Ovary (tissue), 9 donors: Measurements from ENCODE around the gene MPZ. TPM values are rescaled to one million over a fixed set of nuclear protein-coding genes. Genes with fewer than 3 reads are reported as not detected.

Experiments
- DNase-seq, 5 donors: peaks; one replicate each; pipeline ENCODE4 v3.0.0-alpha.2; 2019 to 2020
- H3K27ac ChIP-seq, 2 donors: fragments of 200-600 bp; one replicate each; pipeline versions ENCODE4 v1.5.1 to v1.8.0; 2019 to 2022
- H3K27me3 ChIP-seq: fragments of 200-600 bp; one replicate; pipeline ENCODE4 v1.8.0; 2022
- H3K36me3 ChIP-seq: fragments of 200-600 bp; sonication (generic); one replicate; pipeline ENCODE4 v1.5.1; 2019
- H3K4me1 ChIP-seq: one replicate; pipeline ENCODE4 v1.8.1; 2013; ENCODE audit warnings: mild to moderate bottlenecking, moderate library complexity; ENCODE audit not compliant: insufficient read depth
- H3K4me3 ChIP-seq: fragments of 200-600 bp; sonication (generic); one replicate; pipeline ENCODE4 v1.5.1; 2017
- H3K9me3 ChIP-seq, 2 donors: fragments of 200-600 bp in 1 of 2; sonication (generic) in 1 of 2; one replicate each; pipeline versions ENCODE4 v1.5.1 to v1.8.1; 2013 to 2019; ENCODE audit warnings: mild to moderate bottlenecking in 1 of 2, moderate library complexity in 1 of 2
- EP300 ChIP-seq: sonication (generic); formaldehyde crosslinking; IDR thresholded peaks from one replicate; pipeline ENCODE4 v1.6.1; 2017; ENCODE audit warnings: antibody characterized with exemption
- POLR2A ChIP-seq: fragments of 450-650 bp; IDR thresholded peaks from one replicate; pipeline ENCODE4 v1.6.1; 2017; ENCODE audit warnings: antibody characterized with exemption, mild to moderate bottlenecking, moderate library complexity
- WGBS, 3 donors: extraction: QIAGEN DNeasy Blood & Tissue Kit in 1 of 3; methylation state at CpG; one replicate each; pipeline versions ENCODE4 v1.1.5 to v1.1.7; 2013 to 2017; 5-methylcytosine and 5-hydroxymethylcytosine counted together
- intact Hi-C, 4 donors: fragments of 100-400 bp; cut with DNase I; formaldehyde crosslinking; loops; one replicate each; pipeline versions ENCODE4 v1.11.0 to v1.15.1; 2022 to 2023
- polyA plus RNA-seq, 2 donors: library from polyadenylated mRNA; stranded (reverse); fragments of 200-250 nt in 1 of 2; fragments of 350-450 nt in 1 of 2; fragmentation: Illumina TruSeq in 1 of 2; extraction: RNeasy Lipid Tissue Mini Kit (QIAGEN cat#74804) in 1 of 2; gene quantifications; one replicate each; pipeline ENCODE4 v1.2.3, GENCODE V29; 2013 to 2014
- total RNA-seq, 7 donors: library from RNA; depleted of rRNA in 2 of 7; stranded (reverse); fragments of >200 nt in 2 of 7; fragmentation: NEBNext Ultra II Directional in 3 of 7; extraction: Animal tissue kit (Norgen Biotek cat#: 25700) in 3 of 7; gene quantifications; one replicate each; pipeline versions ENCODE4 v1.1.0 to v1.2.4, GENCODE V29; 2016 to 2023
- TF ChIP-seq, protein P1 (sequence below), 3 donors: fragments of 450-650 bp in 2 of 3; fragments of 200-600 bp in 1 of 3; IDR thresholded peaks; one replicate each; pipeline versions ENCODE4 v1.5.1 to v1.8.0; 2016 to 2022; ENCODE audit warnings: antibody characterized with exemption in 3 of 3, mild to moderate bottlenecking in 1 of 3
- donor health status: DM: no; HTN: no; CAD: no; lungs with moderate emphysema.
- donor health status: DM: no; HTN: no; CAD: no.
- donor health status: Bipolar disorder and iron deficiency.
- donor health status: DM: yes; HTN: yes; CAD: no.
- donor health status: DM: no; HTN: no; CAD: no.
- donor health status: DM: yes; HTN: yes; CAD: no.

Gene MPZ
- total and polyA plus RNA-seq, 9 donors: 1.4 to 9.3 (median 2.5) TPM

DNA sequence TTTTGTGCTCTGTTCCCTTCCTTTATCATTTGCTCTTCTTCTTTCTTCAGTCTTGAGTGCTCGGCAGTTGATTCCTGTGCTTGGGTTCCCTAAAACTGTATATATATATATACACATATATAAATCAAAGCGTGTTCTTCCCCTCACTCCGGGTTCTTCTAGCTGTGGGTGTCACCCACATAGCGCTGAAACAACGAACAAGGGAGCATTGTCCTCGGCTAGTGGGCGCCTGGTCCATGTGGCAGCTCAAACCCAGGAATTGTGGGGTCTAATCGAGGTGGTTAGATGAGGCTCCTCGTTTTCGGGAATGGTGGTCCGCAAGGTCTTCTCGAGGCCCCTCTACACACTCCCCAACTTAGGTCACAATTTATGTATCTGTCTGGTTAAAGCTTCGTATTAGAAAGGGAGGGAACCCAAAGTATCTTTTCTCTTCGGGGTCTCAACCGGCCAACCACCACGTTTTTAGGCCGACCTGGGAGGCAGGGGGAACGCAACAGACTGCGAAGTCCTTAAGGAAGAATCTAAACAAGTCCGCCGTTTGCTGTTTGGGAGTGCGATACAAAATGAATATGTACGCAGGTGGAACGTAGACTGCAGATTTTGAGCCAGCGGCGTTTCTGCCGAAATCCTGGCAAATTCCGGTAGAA lies 3.9 kb upstream of the MPZ start:
- Histone ChIP-seq H3K4me1 (peaks cover 7% of the 10 kb centered on the region), H3K36me3 (no peaks in the 10 kb centered on the region), H3K4me3 (peak overlapping the region; percentile 72), H3K27me3 (no peaks in the 10 kb centered on the region), H3K9me3 (no peaks in the 10 kb centered on the region), H3K27ac (peak overlapping the region; percentile 76 to 77)
- peak in 1 of 5 donors; percentile 28 for DNase-seq
- 31 to 38% (median 38%) methylated on average over 28 of the region's 28 CpGs for WGBS, 3 donors
- TF ChIP-seq POLR2A (no peak), EP300 (no peak)
- TF ChIP-seq, protein P1, sequence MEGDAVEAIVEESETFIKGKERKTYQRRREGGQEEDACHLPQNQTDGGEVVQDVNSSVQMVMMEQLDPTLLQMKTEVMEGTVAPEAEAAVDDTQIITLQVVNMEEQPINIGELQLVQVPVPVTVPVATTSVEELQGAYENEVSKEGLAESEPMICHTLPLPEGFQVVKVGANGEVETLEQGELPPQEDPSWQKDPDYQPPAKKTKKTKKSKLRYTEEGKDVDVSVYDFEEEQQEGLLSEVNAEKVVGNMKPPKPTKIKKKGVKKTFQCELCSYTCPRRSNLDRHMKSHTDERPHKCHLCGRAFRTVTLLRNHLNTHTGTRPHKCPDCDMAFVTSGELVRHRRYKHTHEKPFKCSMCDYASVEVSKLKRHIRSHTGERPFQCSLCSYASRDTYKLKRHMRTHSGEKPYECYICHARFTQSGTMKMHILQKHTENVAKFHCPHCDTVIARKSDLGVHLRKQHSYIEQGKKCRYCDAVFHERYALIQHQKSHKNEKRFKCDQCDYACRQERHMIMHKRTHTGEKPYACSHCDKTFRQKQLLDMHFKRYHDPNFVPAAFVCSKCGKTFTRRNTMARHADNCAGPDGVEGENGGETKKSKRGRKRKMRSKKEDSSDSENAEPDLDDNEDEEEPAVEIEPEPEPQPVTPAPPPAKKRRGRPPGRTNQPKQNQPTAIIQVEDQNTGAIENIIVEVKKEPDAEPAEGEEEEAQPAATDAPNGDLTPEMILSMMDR (IDR thresholded peaks at IDR 0.05): no peak
- intact Hi-C loops: no loop called here

DNA sequence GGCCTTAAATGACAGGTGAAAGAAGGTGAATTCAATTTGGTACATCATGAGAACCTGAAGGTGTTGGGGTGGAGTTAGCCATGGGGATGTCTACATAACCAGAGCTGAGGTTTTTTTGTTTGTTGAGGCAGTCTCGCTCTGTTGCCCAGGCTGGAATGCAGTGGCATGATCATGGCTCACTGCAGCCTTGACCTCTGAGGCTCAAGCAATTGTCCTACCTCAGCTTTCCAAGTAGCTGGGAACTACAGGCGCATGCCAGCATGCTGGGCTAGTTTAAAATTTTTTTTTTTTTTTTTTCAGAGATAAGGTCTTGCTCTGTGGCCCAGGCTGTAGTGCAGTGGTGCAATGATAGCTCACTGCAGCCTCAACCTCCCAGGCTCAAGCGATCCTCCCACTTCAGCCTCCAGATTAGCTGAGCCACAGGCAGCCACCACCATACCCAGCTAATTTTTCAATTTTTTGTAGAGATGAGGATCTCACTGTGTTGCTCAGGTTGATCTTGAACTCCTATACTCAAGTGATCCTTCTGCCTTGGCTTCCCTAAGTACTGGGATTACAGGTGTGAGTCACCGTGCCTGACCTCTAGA lies 1.9 kb upstream of the MPZ start:
- Histone ChIP-seq H3K27me3 (no peaks in the 10 kb centered on the region), H3K36me3 (no peaks in the 10 kb centered on the region), H3K4me3 (no peak overlapping the region), H3K4me1 (peaks cover 7% of the 10 kb centered on the region), H3K27ac (no peak overlapping the region), H3K9me3 (no peaks in the 10 kb centered on the region)
- intact Hi-C loops: no loop called here
- TF ChIP-seq EP300 (no peak), POLR2A (no peak)
- TF ChIP-seq, protein P1 (IDR thresholded peaks at IDR 0.05): no peak
- WGBS, 3 donors: 81 to 86% (median 82%) methylated on average over 4 of the region's 4 CpGs
- DNase-seq: no peak

DNA sequence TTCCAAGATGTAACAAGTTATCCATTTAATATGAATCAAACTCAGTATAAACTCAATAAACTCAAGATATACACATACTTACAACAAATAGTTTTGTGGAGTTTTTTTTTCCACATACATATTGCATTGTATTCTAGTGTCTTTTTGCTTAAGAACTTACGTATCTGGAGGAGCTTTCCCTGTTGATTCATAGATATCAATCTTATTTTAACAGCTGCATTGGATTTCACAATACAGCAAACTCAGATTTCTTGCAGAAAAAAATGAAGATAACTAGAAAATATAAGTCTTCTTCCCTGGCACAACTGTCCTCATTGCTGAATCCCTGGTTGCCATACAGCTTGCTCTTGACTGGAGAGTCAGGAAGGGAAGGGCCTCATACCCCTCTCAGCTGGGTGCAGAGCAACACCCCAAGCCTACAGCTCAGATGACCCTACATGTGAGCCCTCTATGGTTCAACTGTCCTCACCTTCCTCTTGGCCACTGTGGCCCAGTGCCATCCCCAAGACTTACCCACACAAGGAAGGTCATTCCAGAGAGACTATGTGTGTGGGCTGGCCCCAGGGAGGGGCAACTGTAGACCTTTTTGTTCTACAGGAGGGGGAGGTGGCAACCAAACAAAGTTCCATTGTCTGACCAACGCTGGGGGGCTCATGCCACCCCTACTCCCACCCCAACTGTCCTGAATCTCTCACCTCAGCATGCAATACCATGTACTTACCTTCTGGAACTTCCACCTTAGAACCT lies 1.7 kb downstream of the MPZ start:
- WGBS, 3 donors: 50 to 66% (median 63%) methylated on average over 2 of the region's 2 CpGs
- H3K27me3 ChIP-seq: no peaks in the 10 kb centered on the region
- no peak for DNase-seq
- H3K9me3 ChIP-seq: no peaks in the 10 kb centered on the region
- peaks cover 8% of the 10 kb centered on the region for H3K4me1 ChIP-seq
- TF ChIP-seq EP300 (no peak), POLR2A (no peak)
- TF ChIP-seq, protein P1 (IDR thresholded peaks at IDR 0.05): no peak
- H3K4me3 ChIP-seq: no peak overlapping the region
- intact Hi-C loops: loop anchor here in 1 of 4 donors (10.0 kb wide), 2 partner anchors 77 to 83 kb away; partner anchors contain the start of genes APOA2 and TOMM40L
- no peak overlapping the region for H3K27ac ChIP-seq
- H3K36me3 ChIP-seq: no peaks in the 10 kb centered on the region

DNA sequence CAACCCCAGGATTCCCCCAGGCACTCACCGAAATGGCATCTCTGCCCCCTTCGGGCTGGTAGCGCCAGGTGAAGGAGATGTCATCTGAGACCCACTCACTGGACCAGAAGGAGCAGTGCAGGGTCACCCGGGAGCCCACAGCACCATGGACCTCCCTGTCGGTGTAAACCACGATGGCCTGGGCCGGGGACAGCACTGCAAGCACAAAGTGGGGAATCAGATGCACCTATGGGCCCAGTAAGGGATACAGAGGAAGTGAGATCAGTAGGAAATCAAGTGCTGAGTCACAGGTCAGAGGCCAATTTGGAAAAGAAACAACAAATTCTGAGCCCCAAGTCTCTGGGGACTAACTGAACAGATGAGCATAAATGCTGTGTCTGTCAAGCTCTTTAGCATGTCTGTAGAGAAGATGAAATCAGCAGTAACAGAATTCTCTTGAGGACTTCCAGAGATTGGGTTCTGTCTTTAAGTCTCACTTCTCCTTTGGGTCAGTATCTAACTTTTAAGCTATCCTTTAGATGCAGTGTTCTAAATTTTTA lies 2.5 kb downstream of the MPZ start:
- 82 to 85% (median 84%) methylated on average over 7 of the region's 7 CpGs for WGBS, 3 donors
- H3K36me3 ChIP-seq: no peaks in the 10 kb centered on the region
- no peak overlapping the region for H3K27ac ChIP-seq
- no peaks in the 10 kb centered on the region for H3K9me3 ChIP-seq
- peaks cover 8% of the 10 kb centered on the region for H3K4me1 ChIP-seq
- TF ChIP-seq, protein P1 (IDR thresholded peaks at IDR 0.05): no peak
- TF ChIP-seq EP300: no peak
- H3K4me3 ChIP-seq: no peak overlapping the region
- no peaks in the 10 kb centered on the region for H3K27me3 ChIP-seq
- DNase-seq: peak in 1 of 5 donors; percentile 11
- intact Hi-C loops: loop anchor here in 1 of 4 donors (10.0 kb wide), 2 partner anchors 78 to 82 kb away; partner anchors contain the start of genes APOA2 and TOMM40L
